HG03097 (cell line): ENCODE data around the gene HMHB1.

ENCODE experiments used
- ATAC-seq: cut with Tn5 transposase; IDR thresholded peaks from one replicate; pipeline ENCODE4 v1.9.1; 2021; ENCODE audit not compliant: unreplicated experiment, low FRiP score

Gene HMHB1

DNA sequence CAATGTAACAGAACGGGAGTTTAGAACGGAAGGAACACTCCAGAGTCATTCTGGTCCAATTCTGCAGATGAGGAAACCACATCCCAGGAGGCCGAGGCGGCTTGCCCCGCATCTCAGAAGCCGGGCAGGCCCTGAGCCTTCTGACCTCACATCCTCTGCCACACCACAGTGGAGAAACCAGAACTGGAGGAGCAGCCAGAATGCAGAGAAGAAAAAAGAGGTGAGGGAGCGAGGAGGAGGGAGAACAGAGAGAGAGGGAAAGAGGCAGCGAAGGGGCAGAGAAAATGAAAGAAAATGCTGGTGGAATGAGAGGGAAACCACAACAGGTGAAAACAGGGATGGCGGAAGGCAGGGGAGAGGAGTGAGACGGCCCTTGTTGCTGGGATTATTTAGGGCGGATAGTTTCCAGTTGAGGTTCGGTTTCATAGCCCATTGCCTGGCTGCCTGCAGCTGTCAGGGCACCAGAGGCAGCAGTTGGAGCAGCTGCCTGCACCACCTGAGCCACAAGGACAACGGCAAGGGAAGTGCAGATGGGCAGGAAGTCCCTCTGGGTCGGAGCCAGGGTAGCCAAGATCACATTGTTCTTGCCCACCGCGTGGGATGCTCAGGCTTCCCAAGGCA, at the start of gene HMHB1:
Gene HMHB1, plus strand, starts transcription at position 77 of the 621 bp plus-strand sequence.
- ATAC-seq = peak; percentile 63

DNA sequence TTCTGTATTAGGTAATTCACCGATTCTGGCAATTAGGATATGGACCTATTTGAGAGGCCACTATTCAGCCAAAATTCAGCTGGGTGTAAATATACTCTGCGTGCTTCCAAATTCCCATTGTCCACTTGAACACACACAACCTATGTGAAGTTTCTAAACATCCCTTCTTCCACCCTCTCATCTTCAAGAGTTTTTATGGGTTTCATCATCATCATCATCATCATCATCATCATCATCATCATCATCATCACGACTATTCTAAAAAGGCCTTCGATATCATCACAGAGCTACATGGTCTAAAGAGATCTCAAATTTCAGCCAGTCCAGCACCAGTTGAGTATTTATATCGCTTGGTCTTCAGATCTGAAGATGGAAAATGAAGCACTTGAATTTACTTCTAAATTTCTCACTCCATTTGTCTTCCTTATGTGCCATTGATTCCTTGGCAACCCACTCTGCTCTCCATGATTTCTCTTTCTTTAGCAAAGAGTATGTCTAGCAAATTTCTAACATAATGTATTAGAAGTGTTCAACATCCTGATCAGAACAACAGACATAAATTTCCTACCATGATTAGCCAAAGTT, 49.2 kb upstream of the HMHB1 start:
- ATAC-seq = no peak

DNA sequence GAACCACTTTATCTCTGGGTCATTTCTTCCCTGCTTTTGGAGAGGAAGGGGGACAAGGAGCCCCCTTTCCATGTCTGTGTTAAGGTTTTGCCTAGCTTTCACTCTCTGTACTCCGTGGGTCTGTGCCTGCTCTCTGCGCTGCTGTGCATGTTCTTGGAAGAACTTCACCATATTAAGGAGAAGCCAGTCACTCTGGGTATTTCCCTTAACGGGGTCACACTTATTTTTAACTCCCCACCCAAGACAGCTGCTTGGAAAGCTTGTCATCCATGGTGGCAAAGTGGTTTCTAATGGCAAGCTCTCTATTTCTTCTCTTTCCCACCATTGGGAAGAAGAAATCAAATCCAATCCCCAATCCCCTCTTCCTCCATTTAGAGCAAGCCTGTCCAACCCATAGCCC, 44.8 kb upstream of the HMHB1 start:
- ATAC-seq = no peak

DNA sequence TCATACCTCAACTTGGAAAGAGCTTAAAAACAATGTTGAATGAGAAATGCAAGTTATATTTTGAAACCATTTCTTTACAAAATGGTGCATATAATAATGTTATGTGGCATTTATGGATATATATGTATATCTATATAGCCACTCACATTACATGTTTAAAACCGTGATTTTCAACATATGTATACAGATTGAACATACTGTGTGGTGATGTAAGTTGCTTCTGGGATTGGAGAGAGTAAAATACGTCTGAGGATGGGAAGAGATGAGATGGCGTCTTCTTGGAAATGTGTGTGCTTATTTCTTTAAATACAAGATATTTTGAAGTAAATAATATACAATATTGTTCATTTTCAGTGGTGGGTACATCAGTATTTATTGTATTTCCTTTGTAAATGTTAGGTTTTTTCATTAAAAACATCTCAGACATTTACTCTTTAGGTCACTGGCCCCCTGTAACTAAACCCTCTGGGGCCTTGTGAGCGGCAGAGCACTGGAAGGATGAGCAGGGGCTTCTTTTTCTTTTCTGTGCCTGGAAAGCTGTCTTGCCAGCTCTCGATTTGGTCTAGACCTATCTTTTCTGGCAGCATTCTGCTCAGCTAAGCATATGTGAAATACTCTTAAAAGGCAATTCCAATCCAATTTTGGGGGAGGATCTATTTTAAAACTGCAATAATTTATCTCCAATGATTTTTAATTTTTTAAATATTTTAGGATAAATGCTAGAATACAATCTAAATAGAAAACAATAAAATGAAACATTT, 42.8 kb upstream of the HMHB1 start:
- no peak for ATAC-seq

DNA sequence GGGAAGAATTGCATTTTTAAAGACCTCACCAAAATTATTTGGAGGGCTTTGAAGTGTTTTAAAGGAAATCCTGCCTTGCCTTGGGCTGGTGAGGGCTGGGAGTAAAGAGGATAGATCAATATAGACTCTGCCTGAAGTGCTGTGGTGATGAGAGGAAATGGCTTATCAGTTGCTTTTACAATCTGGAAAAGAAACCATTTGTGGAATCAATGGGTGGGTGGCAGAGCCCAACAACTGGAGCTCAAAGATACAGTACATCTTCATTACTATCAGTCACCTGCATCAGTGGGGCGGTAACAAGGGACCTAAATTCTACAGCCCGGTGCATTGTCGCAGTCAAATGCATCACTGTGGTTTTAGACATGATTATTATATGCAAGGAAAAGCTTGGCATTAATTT, 41.5 kb upstream of the HMHB1 start:
- no peak for ATAC-seq

DNA sequence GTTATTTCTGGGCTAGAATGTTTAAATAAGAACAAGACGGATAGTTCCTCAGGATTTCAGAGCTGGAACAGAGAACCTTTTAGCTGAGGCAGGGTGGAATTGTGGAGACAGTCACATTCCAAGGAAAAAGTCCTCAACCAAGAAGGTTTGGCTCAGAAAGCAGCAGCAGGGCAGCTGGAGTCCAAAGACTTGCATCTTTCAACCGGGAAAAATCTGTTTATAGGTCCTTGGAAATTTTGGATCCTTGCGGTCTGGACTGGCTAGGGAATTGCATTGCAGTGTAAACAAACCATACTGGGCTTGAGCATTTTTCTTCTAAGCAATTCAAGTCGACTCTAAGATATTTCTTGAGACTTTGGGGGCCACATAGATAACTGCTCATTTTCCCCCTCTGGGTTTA, 40.8 kb upstream of the HMHB1 start:
- ATAC-seq = no peak

DNA sequence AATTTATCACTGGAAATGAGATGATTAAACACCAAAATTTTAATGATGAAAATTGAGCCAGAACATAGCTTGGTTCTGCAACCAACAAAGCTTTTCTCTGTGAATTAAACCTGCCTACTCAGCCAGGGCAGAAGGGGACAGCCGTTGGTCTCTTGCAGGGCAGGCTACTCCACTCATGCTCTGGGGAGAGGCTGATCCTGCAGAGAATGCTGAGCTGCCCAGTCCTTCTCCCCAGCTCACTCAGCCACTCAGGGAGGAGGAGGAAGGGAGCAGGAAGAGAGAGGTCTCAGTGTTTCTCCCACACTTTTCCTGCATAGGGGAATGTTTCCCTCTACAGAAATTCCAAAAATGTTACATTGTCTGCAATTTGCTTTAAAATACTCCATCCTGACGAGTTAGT, 40.4 kb upstream of the HMHB1 start:
- no peak for ATAC-seq

DNA sequence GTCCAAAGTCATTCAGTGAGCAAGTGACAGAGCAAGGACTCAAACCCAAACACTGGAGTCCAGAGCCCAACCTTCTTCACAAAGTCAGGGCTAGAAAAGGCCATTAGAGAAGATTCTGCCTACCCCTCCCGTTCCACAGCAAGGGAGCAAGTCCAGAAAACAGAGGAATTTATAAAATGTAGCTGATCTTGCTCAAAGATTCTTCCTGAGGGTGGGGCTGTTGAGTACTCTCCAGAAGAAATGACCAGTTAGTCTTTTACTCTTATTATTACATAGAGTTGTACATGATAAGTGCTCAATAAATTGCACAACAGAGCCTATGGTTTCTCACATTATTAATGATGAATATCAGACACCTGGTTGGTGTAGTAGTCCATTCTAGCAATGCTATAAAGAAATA, 39.3 kb upstream of the HMHB1 start:
- ATAC-seq = no peak

DNA sequence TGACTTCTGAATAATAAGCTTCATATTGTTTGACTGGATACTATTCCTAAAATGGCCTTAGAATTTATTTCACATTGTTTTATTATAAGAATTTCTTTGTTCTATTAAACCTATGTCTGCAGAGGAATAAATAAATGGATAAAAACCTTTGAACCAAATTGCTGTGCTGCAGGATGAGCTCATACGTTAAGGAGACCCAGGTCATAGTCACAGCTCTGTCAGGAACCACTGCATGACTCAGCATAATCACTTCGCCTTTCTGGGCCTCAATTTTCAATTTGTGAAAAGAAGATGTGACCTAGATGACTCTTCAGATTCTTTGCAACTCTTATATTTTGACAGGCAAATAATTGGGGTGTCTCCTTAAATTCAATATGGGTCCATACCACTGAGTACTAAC, 36.7 kb upstream of the HMHB1 start:
- ATAC-seq = no peak

DNA sequence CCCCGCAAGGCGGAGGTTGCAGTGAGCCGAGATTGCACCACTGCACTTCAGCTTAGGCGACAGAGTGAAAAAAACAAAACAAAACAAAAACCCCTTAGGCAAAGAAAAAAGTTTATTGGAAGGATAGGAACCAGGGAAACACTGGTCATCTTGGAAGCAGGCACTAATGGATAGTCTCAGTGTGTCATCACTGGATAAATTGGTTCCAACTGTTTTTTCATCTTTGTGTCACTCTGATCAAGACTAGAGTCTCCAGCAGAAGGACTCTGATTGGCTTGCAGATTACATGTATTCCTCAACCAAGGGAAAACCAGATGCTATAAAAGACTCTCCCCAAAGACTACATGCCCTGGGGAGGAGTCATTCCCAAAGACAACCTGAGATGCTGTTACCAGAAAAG, 35.0 kb upstream of the HMHB1 start:
- ATAC-seq = no peak

DNA sequence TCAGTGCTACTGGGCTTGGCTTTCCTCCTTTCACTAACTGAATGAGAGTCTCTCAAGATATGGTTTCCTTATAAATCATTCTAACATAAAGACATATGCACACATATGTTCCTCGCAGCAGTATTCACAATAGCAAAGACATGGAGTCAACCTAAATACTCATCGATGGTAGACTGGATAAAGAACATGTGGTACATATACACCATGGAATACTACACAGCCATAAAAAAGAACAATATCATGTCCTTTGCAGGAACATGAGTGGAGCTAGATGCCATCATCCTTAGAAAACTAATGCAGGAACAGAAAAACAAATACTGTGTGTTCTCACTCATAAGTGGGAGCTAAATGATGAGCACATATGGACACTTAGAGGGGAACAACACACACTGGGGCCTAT, 32.5 kb upstream of the HMHB1 start:
- no peak for ATAC-seq

DNA sequence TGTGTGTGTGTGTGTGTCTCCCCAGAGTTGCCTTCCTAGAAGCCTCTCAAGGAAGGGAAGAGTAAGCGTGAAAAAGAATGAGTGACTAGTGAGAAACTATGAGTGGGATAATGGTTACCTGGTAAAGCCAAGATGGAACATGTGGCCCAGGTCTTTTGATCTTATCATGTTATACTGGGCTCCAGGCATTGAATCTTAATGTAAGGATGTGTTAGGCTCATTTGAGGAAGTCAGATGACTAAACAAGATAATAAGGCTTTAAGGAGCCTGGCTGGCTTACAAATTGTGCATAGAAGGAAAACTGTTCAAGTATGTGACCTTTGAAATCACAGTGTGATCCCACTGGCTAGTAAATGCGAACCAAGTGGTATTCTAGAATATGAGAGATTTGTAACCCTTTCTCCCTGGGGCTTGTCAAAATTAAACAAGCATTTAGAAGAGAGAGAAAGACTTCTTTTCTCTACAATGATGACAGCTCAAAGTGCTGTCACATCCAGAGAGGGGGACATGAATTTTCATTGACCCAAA, 29.9 kb upstream of the HMHB1 start:
- no peak for ATAC-seq

DNA sequence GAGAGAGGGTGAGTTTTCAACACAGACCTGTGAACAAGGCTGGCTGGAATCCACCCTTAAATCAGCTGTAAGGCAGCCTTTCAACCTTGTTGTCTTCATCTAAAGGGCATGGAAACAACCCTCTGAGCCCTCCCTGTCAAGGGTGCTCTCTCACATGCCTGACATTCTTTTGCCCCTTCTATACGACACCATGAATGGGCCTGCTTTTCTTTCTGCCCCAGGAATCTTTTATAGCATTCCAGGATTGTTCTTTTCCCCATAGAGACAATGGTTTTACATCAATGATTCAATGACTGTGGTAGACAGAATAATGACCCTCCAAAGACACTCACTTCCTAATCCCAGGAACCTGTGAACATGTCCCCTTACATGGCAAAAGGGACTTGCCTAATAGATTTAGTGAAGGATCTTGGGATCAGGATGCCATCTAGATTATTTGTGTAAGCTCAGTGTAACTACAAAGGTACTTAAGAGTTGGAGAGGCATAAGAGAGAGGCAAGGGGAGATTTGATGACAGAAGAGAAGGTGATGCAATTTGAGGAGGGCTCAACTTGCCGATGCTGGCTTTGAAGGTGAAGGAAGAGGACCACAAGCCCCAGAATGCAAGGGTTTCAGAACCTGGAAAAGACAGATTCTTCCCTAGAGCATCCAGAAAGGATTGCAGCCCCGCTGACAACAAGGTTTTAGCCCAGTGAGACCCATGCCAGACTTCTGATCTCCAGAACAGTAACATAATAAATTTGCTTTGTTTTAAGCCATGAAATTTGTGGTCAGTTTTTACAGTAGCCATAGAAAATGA, 29.2 kb upstream of the HMHB1 start:
- ATAC-seq = no peak

DNA sequence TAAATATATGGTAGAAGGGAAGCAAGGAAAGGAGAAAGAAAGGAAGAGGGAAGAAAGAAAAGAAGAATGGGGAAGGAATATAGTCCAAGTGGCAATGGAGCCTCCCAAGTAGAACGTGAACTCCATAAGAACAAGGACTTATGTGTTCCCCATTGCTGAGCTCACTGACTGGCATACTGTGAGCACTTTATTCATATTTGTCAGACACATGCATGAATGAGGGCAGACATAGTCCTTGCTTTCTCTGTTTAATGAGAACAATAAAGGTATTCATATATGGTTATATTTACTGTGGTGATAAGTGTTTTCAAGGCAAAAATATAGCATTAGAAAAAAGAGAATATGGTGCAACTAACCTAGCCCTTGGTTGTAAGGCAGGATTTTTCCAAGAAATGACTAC, 23.6 kb upstream of the HMHB1 start:
- ATAC-seq = no peak

DNA sequence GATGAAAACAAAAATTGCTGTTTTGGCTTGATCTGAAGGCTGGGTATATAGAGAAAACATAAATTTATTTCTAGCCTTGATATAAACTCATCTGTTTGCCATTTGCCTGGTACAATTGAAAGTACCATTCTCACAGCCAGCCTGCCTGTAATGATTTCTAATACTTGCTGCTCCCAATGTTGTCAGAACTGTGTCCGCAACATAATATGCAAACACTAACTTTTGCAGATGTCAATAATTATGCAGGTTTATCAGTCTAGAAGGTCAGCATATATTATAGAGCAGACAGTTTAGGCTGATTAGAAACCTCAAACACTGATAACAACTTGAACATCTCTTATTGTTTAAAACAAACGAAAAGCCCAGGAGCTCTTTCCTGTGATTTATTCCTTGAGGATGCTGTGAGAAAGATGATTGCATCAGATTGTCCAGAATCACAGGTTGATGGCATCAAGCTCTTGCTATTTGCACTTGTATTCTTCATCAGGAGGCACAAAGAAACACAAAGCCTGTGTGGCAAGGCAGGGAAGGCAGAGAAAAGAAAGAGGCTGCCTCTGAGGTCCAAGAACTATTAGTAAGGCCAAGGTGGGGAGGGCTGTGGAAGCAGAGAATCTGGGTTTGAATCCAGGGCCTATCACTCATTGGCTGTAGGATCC, 21.4 kb upstream of the HMHB1 start:
- no peak for ATAC-seq

DNA sequence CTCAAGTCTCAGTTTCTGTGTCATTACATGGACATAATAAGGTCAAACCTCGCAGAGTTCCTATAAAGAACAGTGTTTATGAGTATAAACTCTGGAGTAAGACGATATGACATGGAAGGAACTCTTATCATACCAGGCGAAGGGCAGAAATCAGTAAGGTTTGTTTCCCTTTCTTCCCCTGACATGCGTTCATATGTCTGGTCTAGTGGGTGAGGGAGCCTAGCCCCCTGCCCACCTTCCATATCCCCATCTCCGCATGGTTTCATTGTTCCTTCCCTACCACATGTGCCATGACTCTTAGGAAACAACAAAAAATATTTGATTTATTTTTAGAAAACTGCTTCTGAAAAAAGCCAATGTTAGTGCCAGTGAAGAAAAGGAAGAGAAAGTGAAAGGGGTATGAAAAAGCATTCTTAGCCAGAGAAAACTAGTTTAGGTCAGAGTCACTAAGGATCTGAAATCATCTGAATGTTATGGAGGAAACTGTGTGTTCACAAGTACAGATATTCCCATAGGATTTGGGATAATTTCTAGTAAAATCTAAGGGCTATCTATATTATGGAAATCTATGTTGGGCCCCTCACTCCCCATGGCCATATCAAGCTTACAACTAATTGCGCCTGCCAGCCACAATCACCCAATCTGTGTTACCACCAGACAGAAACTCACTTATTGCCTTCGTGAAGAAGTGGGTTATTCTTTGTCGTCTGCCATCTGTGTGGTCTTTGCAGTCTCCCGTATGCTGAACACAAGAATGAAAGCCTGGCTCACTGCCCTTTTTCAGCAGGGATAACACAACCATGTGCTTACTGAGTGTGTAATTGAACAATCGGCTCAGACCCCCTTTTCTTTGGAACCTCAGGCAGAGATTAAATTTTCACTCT, 19.9 kb upstream of the HMHB1 start:
- ATAC-seq = no peak

DNA sequence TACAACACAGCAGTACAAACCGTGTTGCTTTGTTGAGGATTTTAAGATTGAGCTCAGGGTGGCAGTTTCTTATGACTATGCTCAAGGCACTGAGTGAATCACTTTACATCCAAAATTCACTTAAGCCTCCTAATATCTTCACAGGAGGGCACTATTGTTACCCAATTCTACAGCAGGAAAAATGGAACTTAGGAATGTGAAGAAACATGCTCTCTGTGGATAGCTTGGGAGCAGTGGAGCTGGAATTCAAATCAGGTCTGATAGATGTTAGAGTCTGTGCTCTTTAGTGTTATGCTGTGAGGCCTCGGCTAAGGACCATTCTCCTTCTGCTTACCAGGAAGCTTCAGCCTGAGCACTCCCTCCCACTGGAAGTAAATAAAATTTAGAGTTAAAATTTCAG, 18.7 kb upstream of the HMHB1 start:
- ATAC-seq = no peak

DNA sequence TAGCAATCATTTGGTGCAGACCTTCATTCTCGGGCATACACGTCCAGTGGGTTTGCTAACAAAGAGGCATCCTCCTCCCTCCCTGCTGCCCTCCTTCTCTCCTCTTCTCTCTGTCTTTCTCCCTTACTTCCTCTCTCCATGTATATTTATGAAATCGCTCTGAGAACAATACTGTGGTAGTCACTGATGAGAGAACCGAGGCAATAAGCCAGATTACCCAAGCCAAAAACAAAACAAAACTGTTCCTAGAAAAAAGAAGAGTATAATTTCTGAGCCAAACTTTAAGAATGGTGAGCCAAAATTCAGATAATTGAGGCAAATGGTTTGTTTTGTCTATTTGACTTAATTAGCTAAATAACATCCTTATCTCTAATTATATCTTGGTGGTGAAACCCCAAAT, 15.8 kb upstream of the HMHB1 start:
- no peak for ATAC-seq

DNA sequence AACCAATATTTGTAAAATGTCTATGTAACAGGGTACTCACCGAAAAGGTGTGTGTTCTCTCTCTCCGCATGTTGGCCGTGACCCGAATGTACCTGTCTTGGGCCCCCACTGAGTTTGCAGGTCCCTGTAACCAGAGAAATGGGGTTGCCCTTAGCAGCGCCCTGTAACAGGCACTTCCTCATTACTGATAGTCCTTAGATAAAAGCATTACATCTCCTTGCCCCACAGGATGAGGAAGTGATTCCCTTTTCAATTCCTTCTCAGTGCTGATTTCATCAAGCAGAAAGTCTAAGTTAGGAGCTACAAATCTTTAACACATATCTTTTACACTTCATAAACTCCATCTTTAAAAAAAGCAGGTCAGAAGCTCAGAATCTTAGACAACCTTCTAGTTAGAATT, 15.2 kb upstream of the HMHB1 start:
- no peak for ATAC-seq

DNA sequence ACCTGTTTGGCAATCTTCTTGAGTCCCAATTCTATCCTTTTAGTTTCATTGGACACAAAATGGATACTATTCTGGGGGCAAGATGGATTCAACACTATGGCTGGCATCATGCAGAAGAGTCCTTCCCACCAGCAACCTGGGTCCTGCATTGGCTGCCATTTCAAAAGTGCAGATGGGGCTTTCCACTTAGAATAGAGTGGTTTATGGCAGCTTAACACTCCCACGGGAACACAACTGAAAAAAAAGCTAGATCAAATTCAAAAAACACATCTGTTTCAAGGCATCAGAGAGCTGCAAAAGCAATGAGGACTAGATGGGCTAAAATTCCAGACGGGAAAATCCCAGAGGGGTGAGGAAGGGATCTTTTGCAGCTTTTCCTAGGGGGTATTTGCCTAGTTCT, 11.2 kb upstream of the HMHB1 start:
- ATAC-seq = no peak
